Measurements from ENCODE around the gene OR10G4. TPM values are rescaled to one million over a fixed set of nuclear protein-coding genes. Genes with fewer than 3 reads are reported as not detected.

The OR10G4 gene, protein sequence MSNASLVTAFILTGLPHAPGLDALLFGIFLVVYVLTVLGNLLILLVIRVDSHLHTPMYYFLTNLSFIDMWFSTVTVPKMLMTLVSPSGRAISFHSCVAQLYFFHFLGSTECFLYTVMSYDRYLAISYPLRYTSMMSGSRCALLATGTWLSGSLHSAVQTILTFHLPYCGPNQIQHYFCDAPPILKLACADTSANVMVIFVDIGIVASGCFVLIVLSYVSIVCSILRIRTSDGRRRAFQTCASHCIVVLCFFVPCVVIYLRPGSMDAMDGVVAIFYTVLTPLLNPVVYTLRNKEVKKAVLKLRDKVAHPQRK
- not detected in 2 replicates for total RNA-seq

DNA sequence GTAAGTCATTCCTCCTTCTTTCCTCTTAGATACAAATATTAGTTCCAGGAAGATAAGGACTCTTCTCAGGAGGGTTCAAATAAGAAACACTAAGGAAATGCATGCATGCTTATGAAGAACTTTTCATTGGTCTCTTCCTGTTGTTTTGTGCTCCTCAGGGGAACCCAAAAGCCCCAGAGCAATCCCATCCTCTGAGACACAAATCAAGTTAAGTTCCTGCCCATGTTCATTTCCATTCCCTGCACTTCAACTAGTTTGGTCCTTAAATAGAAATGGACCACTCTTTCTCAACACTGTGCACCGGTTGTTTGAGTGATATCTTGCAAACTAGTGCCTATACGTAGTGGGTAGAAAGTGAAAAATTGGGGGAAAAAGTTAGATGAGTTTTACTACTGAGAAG lies at the start of gene OR10G4:
Gene OR10G4, plus strand, starts transcription at position 301 of the 400 bp plus-strand sequence. CDS start 2,578 bp downstream, outside the sequence.

GRCh38 chr11:123977731-123978347 lies 35.0 kb upstream of the OR10G4 start, which contains the start of gene OR10S1:
Gene OR10S1 (minus strand): TSS chr11:123977781. CDS start chr11:123977664, 117 bp downstream.

DNA sequence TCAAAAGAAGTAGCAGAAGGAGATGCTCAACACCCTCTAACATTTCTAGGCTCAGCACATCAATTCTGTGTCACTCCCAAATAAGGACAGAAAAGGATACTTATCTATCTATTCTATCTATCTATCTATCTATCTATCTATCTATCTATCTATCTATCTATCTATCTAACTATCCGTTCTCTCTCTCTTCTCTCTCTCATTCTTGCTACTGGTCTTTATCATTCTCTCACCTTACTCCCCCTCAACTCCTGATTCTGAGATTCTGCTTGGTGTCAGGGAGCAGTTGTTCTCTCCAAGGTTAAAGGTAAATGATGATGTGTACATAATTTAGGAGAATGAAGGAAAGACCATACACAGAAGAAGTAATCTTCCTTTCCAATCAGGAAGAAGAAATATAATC lies 17.7 kb upstream of the OR10G4 start, which contains the start of gene OR10G6:
Gene OR10G6, minus strand, starts transcription at position 43 of the 400 bp plus-strand sequence. Its CDS starts 0 bp downstream, at position 43.

GRCh38 chr11:124026498-124026897 lies 13.7 kb downstream of the OR10G4 start, which contains the start of gene OR10G8:
Gene OR10G8 (plus strand): TSS chr11:124026798. CDS start chr11:124029623, 2,825 bp downstream.

GRCh38 chr11:124041254-124041653 lies 28.5 kb downstream of the OR10G4 start, which contains the start of gene OR10G7:
Gene OR10G7 (minus strand): TSS chr11:124041325. CDS start chr11:124039001, 2,324 bp downstream.

Other genes with a start within 250 kb of the OR10G4 start
- 1.6 TPM in 1 of 2 replicates, not detected in the other for gene OR6M1, start 206.6 kb upstream of the OR10G4 start, total RNA-seq
- not detected in 2 replicates for gene TMEM225, start 127.3 kb upstream of the OR10G4 start, total RNA-seq
- gene OR8D4, start 110.8 kb upstream of the OR10G4 start, total RNA-seq: not detected in 2 replicates
- gene OR4D5, start 73.4 kb upstream of the OR10G4 start, total RNA-seq: not detected in 2 replicates
- gene OR6T1, start 69.2 kb upstream of the OR10G4 start, total RNA-seq: not detected in 2 replicates
- gene OR10S1, start 35.2 kb upstream of the OR10G4 start, total RNA-seq: not detected in 2 replicates
- gene OR10G6, start 17.8 kb upstream of the OR10G4 start, total RNA-seq: not detected in 2 replicates
- not detected in 2 replicates for gene OR10G9, start 10.0 kb downstream of the OR10G4 start, total RNA-seq
- gene OR10G8, start 13.8 kb downstream of the OR10G4 start, total RNA-seq: not detected in 2 replicates
- not detected in 2 replicates for gene OR10G7, start 28.3 kb downstream of the OR10G4 start, total RNA-seq
- 7.2 and 15.6 TPM in 2 replicates for gene VWA5A, start 102.5 kb downstream of the OR10G4 start, total RNA-seq
- not detected in 2 replicates for gene OR10D3, start 170.3 kb downstream of the OR10G4 start, total RNA-seq
- gene OR8G1, start 228.1 kb downstream of the OR10G4 start, total RNA-seq: not detected in 2 replicates
- gene OR8G5, start 243.4 kb downstream of the OR10G4 start, total RNA-seq: not detected in 2 replicates